Amniotic epithelial cell (primary cell): ENCODE data around the gene TP53TG5.
A peak's percentile ranks its signal among the peaks of the same experiment; 100 is the strongest.

Experiments
- DNase-seq: peaks from one replicate; pipeline ENCODE4 v3.0.0-alpha.2; 2010; ENCODE audit warnings: low read depth

Gene TP53TG5

DNA sequence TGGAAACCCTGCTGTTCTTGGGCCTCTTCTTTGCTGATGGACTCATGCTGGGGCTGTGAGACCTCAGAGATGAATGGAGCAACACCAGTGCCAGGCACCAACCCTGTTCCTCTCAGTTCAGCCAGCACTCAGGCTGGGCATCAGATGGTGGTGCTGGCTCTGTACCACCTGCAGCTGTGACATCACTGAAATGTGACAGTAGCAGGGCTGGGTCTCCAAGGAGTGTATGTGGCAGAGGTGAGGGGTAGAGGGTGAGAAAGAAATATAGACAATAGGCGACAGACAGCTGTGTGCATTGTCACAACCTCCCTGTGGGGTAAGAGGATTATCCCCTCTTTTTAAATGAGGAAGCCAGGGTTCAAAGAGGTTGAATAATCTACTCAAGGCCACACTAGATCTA is at the start of gene TP53TG5:
Gene TP53TG5, minus strand, starts transcription at position 135 of the 400 bp plus-strand sequence. Its CDS starts 89 bp downstream, at position 46.
- DNase-seq = no peak

DNA sequence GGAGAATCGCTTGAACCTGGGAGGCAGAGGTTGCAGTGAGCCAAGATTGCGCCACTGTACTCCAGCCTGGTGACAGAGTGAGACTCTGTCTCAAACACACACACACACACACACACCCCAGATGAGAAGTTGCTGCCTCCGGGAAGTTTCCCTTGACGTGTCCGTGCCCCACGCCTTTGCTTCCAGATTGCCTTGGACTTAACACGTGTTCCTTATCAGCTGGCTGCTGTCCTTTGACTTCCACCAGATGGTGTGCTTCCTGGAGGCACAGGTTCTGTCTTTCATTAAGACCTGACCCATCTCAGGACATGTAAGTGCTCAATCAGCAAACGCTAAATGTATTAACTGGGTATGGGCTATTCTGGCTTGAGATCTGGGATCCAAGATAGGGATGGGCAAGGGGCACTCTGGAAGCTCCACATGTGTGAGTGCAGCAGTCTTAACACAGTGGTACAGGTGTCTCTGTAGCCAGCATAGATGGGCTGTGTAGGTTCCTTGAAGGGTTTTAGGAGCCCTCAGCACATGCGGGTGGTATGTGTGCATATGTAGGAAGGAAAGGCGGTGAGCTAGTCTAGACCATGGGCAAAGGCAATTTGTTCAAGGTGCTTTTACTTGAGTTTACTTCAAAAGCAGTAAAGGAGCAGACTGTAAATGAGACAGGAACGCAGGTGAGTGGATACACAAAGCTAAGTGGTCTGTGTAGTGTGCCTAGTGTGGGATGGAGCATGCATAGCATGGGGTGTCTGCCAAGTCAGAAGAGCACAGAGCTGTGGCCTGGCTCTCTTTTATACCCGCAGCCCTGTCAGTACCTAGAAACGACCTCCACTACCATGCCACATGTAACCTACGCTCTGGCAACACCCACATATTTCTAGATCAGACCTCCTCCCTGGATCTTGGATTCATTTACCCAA is 49.4 kb upstream of the TP53TG5 start:
- DNase-seq = peak; percentile 8

DNA sequence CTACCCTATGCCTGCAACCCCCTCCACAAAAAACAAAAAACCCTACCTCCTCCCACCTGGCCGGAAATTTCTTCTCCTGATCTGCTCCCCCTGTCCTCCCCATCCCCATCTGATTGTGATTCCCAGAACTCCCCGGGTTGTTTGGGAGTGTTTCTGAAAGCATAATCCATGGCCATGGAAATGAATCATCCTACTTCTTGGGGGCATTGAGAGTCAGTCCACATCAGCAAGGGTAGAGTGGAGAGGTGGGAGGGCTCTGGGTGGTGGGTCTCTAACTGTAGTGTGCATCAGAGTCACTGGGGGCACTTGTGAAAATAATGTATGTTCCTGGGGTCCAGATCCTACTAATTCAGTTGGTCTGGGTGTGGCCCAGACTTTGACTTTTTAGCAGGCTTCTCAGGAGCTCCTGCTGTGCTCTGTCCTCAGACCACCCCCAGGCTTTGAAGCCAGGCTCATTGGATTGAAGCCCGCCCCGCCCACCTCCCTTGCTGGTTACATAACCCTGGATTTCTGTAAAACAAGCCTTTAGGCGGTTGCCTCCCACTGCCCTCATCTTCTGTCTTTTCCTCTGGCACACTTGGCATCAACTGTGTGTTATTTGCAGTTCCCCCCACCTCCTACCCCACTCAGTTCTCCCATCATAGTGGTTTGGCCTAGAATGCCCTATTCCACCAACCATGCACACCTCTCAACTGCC is 48.3 kb upstream of the TP53TG5 start:
- DNase-seq = no peak

DNA sequence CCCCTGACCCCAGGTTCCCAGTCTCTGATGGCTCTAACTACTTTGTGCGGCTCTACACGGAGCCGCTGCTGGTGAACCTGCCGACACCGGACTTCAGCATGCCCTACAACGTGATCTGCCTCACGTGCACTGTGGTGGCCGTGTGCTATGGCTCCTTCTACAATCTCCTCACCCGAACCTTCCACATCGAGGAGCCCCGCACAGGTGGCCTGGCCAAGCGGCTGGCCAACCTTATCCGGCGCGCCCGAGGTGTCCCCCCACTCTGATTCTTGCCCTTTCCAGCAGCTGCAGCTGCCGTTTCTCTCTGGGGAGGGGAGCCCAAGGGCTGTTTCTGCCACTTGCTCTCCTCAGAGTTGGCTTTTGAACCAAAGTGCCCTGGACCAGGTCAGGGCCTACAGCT is 47.4 kb upstream of the TP53TG5 start:
- DNase-seq = no peak

DNA sequence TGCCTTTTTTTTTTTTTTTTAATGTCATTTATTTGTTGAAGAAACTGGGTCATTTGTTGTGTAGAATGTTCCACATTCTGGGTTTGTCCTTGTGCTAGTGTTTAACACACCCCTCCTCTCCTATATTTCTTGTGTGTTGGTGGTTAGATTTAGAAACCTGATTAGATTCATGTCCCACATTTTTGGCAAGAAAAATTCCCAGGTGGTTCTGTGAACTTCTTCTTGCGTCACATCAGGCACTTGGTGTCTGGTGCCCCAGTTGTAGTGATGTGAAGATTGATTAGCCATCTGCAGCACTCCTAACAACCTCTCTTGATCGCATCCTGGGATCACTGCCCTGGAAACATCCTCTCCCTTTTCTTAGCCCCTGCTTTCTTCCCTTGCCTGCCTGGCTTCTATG is 45.6 kb upstream of the TP53TG5 start:
- DNase-seq = no peak

DNA sequence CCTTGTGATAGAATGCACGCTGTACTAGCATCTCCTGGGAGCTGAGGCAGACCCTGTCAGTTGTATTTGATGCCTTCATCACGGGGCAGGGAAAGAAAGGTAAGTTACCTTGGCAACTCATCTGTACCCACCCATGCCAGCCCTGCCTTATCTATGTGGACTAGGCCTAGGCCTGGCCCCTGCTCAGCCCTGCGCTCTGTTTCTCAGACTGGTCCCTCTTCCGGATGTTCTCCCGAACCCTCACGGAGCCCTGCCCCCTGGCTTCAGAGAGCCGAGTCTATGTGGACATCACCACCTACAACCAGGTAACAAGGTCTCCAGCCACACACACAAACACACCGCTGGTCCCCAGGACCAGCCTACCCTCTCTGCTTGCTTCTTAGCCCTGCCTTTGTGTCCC is 42.0 kb upstream of the TP53TG5 start:
- no peak for DNase-seq

DNA sequence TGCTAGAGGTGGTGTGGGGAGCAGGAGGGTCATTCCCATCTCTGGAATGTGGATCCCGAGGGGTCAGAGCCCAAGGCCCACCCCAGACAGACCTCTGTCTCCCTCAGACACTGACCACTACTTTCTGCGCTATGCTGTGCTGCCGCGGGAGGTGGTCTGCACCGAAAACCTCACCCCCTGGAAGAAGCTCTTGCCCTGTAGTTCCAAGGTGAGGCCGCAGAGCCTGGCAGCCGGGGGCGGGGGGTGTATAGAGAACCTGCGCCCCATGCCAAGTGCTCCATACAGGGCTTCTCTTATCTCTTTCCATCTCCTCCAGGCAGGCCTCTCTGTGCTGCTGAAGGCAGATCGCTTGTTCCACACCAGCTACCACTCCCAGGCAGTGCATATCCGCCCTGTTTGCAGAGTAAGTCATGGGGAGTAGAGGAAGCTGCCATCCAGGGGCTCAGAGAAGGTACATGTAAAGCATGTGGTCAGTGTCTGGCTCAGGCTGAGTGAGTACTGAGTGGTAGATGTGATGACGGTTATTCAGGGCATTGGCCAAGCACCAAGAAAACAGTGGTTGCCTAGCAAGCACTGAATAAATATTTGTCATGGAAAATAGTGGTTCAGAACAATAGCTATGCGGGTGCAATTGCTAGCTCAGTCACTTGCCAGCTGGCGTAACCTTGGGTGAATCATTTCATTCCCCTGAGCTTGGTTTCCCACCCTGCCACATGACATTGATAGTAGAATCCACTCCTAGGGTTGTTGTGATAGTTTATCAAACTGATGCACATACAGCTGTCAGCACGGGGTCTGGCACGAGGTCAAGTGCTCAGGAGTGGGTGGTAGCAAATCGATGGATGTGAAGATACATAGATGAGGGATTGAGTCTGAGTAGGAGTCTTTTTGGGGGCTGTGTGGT is 41.3 kb upstream of the TP53TG5 start:
- peak; percentile 96 for DNase-seq

DNA sequence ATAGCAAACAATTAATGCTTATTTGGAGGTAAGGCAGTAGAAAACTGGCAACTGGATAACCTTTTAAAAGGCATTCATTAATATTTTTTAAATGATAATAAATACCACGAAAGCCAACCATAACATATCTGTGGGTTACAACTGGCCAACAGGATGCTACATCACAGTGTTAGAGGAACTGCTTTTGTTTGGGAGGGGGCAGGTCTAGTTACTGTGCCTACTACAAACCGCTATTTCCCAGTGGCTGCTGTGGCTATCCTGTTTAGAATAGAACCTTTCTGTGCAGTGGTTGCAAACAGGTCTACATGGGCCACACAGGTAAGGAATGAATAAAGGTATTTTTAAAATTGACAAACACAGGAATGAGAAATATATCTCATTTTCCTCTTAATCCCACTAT is 38.8 kb upstream of the TP53TG5 start:
- no peak for DNase-seq

DNA sequence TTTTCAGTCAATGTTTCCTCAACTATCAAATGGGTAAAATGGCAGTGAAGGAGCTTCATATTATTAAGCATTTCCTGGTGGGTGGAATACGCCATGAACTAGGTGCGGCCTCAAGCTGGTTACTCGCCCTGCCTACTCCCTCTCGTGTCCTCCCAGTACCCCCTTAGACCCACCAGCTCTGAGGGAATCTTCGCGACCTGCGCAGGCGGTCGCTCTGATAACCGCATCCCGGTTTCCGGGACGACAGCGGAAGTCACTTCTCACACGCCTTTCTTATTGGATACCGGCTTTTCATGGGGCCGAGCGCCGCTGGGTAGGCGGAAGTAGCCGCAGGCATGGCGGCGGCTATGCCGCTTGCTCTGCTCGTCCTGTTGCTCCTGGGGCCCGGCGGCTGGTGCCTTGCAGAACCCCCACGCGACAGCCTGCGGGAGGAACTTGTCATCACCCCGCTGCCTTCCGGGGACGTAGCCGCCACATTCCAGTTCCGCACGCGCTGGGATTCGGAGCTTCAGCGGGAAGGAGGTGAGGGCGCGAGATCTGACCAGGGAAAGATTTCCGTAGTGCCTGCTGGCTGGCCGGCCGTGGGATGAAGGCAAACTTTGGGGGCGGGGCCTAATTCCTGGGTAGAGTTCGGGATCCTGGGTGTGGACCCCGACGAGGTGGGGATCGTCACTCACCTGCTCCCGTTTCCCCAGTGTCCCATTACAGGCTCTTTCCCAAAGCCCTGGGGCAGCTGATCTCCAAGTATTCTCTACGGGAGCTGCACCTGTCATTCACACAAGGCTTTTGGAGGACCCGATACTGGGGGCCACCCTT is 37.9 kb upstream of the TP53TG5 start, which contains the start of gene PIGT:
Gene PIGT, plus strand, starts transcription at position 320 of the 816 bp plus-strand sequence. Its CDS starts 16 bp downstream, at position 336.
- DNase-seq = peak; percentile 68

DNA sequence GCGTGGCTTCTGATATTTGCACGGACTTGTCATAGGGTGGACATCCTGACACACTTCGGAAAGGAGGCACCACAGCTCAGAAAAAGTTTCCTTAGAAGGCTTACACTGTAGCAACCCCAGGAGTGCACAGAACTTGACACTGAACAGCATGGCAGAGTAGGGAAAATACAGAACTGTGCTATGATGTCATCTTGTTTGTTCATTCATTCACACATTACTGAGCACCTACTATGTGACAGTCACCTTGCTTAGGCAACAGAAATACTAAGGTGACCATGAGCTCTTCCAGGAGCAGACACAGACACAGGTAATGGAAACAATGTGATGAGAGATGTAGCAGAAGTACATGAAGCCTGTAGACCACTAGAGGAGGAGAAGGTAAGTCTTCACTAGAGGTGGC is 35.4 kb upstream of the TP53TG5 start:
- no peak for DNase-seq

DNA sequence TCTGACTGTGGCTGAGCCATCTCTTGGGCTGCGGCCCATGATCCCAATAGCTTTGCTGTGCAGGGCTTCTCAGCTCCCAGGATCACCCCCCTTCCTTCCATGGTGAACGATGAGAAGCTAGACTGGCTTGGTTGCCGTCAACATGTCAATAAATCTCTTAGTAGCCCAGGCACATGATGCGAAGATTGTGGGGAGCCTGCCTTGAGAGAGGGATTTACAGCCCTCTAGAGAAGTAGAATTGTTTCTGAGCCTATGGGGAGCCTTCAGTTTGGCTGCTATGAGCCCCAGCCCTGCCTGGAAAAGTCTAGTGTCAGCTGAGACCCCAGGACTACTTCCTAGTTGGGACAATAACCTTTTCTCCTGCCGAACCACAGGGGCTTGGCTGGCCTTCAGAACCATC is 34.5 kb upstream of the TP53TG5 start:
- no peak for DNase-seq

DNA sequence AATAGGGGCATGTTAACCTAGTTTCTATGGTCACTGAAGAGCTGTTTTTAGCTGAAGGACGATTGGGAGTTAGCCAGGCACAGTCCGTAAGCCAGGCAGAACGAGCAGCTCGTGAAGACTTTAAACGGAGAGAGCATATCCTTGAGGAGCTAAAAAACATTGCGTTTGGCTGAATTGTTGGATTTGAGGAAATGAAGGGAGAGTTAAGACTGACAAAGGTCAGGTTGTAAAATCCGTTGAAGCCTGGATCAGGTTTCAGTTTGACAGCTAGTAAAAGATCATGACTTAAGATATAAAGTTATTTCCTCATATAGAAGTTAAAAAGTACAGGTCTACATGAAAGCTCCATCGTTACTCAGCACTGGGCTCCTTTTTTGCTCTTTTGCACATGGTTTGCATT is 32.8 kb upstream of the TP53TG5 start:
- no peak for DNase-seq

DNA sequence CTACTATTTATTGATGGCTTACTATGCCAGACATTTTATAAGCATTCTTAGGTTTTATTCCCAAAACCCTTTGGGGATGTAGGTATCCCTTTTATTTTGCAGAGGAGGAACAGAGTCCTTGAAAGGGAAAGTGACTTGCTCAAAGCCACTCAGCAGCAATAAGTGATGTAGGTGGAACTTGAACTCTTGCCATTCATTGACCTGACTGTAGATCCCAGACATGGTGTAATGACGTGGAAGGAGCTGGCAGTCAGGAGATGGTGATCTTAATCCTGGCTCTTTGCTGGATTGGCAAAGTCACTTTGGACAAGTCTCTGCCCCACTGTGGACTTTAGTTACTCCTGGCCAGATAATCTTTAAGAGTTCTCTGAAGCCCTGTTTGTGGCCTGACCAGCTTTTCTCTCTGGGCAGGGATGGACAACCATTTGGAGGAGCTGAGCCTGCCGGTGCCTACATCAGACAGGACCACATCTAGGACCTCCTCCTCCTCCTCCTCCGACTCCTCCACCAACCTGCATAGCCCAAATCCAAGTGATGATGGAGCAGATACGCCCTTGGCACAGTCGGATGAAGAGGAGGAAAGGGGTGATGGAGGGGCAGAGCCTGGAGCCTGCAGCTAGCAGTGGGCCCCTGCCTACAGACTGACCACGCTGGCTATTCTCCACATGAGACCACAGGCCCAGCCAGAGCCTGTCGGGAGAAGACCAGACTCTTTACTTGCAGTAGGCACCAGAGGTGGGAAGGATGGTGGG is 31.6 kb upstream of the TP53TG5 start:
- no peak for DNase-seq

DNA sequence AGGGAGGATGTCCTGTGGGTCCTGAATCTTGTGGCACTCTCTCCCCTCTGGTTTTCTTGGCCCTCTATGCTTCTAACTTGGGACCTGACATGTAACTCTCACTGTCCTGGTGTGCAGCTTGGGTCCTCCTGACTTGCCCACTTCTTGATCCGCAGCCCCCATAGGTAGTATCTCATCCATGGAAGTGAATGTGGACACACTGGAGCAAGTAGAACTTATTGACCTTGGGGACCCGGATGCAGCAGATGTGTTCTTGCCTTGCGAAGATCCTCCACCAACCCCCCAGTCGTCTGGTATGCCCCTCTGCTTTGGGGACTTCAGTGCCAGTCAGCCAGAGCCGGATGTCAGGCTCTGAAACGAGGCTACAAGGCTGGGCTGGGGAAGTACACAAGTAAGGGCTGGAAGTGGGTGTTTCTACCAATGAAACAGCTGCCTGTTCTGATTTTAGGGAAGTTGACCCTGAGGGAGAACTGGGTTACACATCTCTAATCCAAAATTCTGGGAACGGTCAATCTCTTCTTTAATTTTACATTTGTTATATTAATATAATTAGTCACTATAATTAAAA is 30.6 kb upstream of the TP53TG5 start:
- DNase-seq = no peak

DNA sequence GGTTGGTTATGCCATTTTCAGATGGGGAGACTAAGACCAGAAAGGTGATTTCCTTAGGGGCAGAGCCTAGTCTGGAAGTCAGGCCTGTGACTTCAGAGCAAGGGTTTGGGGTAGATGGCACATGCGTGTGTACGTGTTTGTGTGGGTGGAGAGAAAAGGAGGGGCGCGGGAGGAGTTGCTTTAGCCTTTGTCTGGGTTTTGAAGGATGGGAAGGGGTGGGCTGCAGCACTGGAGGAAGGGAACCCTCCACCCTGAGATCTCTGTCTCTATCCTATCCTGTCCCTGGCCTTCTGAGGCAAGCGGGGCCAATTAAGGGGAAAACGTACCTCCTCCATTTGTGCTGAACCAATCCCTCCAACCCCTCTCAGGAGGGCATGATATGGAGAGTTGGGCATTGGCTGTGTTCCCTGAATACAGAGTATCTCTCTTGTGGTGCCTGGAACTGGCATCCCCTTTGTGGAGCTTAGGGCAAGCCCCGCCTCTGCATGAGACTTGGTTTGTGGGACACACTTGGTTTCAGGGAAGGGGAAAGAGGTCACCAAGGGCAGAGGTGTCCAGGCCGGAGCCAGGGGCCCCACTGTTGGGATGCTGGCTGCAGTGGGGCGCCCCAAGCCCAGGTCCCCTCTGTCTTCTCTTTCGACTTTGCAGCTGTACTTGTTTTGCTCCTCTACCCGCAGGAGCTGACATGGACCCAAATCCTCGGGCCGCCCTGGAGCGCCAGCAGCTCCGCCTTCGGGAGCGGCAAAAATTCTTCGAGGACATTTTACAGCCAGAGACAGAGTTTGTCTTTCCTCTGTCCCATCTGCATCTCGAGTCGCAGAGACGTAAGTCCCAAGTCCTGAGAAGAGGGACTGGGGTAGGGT is 29.9 kb upstream of the TP53TG5 start, which contains the start of gene DBNDD2:
Gene DBNDD2, plus strand, starts transcription at position 507 of the 863 bp plus-strand sequence. Its CDS starts 179 bp downstream, at position 686.
- DNase-seq = no peak

DNA sequence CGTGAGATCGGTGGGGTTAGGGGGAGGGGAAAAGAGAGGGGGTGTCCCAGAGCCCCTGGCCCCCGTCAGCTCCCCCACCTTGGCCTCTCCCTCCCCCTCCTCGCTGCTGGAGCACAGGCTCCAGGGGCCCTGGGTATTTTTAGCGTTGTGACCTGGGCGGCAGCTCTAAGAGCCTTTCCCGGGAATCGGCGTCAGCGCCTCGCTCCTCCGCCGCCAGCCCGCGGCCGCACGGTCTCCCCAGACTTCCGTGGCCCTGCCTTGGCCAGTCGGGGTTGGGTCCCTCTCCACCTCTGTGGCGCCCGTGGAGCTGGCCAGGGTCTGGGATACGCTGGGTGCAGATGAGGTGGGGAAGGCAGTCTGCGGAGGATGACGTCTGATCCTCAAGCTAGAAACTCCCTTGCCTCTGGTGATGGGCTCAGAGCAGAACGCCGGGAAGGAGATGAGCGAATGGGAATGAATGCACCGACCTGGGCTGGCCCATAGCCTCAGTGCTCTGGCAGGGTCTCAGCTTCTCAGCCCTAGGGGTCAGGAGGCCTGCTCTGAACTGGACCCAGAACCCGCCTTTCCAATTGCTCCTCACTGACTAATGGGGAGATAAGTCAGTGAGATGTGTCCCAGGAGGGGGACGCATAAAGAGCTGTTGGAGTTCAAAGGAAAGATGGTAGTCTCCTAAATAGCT is 29.1 kb upstream of the TP53TG5 start:
- peak; percentile 25 for DNase-seq

DNA sequence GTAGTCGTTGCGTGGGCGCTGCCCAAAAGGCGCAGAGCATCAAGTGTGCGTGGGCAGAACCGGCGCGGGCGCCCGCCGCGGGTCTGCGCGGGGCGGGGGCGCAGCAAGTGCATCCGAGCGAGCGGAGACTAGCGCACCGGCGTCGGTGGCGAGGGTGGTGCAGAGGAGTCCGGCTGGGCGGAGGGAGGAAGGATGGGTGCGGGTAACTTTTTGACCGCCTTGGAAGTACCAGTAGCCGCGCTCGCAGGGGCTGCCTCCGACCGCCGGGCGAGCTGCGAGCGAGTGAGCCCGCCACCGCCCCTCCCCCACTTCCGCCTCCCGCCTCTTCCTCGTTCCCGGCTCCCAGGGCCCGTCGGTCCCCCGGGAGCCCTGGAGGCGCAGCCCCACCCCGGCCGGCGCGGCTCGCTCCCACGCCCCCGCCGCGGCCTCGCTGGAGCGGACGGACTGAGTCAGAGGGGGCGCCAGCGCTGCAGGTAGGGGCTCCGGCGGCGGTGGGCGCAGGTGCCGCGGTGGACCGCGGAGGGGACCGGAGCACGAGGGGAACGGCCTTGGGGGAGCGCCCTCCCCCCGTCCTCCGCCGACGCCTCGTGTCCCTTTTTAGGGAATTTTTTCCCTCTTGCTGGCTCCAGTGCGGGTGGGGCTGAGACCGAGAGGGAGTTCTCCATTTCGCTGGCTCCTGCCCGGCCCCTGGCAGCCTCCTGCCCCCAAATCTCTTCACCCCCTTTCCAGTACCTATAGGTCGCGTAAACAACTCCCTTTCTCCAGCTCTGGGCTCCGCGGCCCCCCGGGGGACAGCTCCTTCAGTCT is 28.3 kb upstream of the TP53TG5 start:
- DNase-seq = peak; percentile 2
